GM06990 (cell line): ENCODE measurements around the gene ARL9.

Source experiments
- DNase-seq: peaks from one replicate; pipeline ENCODE4 v3.0.0-alpha.2; 2011; ENCODE audit not compliant: insufficient read length; ENCODE audit errors: extremely low read depth
- H3K27me3 ChIP-seq: replicated peaks from 2 replicates; pipeline ENCODE4 v1.6.0; 2011; ENCODE audit warnings: low read length; ENCODE audit not compliant: control insufficient read depth, insufficient read depth
- H3K36me3 ChIP-seq: 2 replicates; pipeline ENCODE4 v1.5.1; 2011; ENCODE audit warnings: low read length; ENCODE audit not compliant: control insufficient read depth, insufficient read depth
- H3K4me3 ChIP-seq: replicated peaks from 2 replicates; pipeline ENCODE4 v1.5.1; 2011; ENCODE audit warnings: low read depth, mild to moderate bottlenecking, control low read depth, low read length
- TF ChIP-seq, protein P1 (sequence below): IDR thresholded peaks from 2 replicates; pipeline ENCODE4 v1.5.1; 2011; ENCODE audit warnings: low read length, control low read depth, mild to moderate bottlenecking, inconsistent platforms; ENCODE audit not compliant: insufficient read depth, poor library complexity, severe bottlenecking

Gene ARL9, protein sequence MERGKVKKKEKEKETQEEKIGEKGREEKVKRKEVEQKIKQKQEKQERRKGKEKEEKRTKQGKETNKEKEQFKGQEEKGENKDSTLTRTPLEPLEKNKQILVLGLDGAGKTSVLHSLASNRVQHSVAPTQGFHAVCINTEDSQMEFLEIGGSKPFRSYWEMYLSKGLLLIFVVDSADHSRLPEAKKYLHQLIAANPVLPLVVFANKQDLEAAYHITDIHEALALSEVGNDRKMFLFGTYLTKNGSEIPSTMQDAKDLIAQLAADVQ

DNA sequence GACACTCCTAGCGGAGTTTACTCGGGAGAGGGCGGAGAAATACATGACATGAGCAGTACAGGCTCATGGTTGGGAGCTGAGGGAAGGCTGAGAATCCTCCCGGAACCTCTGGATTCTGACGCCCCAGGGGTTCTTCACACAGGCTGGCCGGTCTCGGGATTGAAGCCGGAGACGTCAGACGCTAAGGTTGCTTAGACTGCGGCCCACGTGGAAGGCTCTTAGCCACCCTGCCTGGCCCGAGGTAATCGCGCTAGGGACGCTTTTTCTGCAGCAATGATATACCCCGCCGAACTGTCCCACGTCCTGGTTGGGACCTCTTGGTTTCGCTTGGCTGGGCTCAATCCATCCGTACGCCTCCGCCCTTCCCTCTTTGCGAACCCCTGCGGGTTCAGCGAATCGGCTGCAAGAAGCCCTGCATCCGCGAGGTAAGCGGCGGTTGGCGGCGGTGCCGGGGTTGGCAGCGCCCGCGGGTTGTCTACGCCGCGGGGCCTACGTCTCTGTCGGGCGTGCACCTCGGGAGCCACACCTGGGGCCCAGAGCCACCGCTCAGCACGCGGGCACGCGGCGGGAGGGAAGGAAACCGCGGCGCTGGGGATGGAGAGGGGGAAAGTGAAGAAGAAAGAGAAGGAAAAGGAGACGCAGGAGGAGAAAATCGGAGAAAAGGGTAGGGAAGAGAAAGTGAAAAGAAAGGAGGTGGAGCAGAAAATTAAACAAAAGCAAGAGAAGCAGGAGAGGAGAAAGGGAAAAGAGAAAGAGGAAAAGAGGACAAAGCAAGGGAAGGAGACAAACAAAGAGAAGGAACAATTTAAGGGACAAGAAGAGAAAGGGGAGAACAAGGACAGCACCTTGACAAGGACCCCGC is at the start of gene ARL9:
ARL9 (plus strand) TSS at position 523 of the 862 bp plus-strand sequence; CDS start at position 595, 72 bp downstream.
- H3K27me3 ChIP-seq = no peaks in the 10 kb centered on the region
- TF ChIP-seq, protein P1, sequence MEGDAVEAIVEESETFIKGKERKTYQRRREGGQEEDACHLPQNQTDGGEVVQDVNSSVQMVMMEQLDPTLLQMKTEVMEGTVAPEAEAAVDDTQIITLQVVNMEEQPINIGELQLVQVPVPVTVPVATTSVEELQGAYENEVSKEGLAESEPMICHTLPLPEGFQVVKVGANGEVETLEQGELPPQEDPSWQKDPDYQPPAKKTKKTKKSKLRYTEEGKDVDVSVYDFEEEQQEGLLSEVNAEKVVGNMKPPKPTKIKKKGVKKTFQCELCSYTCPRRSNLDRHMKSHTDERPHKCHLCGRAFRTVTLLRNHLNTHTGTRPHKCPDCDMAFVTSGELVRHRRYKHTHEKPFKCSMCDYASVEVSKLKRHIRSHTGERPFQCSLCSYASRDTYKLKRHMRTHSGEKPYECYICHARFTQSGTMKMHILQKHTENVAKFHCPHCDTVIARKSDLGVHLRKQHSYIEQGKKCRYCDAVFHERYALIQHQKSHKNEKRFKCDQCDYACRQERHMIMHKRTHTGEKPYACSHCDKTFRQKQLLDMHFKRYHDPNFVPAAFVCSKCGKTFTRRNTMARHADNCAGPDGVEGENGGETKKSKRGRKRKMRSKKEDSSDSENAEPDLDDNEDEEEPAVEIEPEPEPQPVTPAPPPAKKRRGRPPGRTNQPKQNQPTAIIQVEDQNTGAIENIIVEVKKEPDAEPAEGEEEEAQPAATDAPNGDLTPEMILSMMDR = no peak
- DNase-seq = peak; percentile 52
- H3K36me3 ChIP-seq = no peaks in the 10 kb centered on the region
- H3K4me3 ChIP-seq = peak within 1 kb of the TSS; percentile 23

DNA sequence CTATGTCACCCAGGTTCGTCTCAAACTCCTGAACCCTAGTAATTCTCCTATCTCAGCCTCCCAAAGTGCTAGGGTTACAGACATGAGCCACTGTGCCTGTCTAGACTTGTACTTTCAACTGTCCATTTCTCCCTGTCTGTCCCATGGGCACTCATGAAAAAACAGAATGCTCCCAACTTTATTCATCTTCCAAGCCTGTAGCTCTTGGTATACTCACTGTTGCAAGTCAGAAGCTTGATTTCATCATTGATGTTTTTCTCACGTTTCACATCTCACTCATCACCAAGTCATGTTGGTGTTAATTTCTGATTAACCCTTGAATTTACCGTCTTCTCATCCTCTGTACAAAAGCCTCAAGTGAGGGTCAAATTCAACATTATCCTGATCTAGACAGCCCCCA is 45.5 kb upstream of the ARL9 start:
- no peak for DNase-seq
- TF ChIP-seq, protein P1 = no peak
- Histone ChIP-seq H3K4me3 (no peak overlapping the region), H3K36me3 (peaks cover 10% of the 10 kb centered on the region), H3K27me3 (no peaks in the 10 kb centered on the region)

DNA sequence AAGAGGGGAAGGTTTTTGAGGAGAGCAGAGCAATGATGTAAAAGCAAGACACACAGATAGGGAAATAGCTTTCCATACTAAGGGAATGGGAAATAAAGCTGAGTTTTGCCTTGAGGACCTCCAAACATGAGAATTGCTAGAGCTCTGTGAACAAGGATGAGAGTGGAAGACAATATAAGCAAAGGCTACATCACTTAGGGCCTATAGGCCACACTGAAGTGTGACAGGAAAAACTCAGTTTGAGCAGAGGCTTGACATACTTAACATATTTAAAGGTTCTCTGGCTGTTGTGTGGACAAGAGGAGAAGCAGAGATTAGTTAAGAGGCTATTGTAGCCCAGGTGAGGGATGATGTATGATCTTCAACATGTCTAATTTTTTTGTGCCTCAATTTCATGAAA is 43.4 kb upstream of the ARL9 start:
- Histone ChIP-seq H3K36me3 (peaks cover 6% of the 10 kb centered on the region), H3K27me3 (no peaks in the 10 kb centered on the region), H3K4me3 (no peak overlapping the region)
- TF ChIP-seq, protein P1 = no peak
- no peak for DNase-seq

DNA sequence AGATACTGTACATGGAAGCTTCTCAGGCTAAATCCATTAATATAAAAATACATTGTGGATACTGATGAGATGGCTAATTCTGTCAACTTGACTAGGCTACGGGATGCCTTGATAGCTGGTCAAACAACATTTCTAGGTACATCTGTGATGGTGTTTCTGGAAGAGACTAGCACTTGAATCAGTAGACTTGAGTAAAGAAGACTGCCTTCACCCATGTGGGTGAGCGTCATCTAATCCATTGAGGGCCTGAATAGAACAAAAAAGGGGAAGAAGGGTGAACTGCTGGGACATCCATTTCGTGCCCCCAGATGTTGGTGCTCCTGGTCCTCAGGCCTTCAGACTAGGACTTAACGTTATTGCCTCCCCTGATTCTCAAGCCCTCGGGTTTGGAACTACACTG is 41.9 kb upstream of the ARL9 start:
- no peak for DNase-seq
- H3K36me3 ChIP-seq = peaks cover 6% of the 10 kb centered on the region
- TF ChIP-seq, protein P1 = no peak
- H3K27me3 ChIP-seq = no peaks in the 10 kb centered on the region
- no peak overlapping the region for H3K4me3 ChIP-seq

DNA sequence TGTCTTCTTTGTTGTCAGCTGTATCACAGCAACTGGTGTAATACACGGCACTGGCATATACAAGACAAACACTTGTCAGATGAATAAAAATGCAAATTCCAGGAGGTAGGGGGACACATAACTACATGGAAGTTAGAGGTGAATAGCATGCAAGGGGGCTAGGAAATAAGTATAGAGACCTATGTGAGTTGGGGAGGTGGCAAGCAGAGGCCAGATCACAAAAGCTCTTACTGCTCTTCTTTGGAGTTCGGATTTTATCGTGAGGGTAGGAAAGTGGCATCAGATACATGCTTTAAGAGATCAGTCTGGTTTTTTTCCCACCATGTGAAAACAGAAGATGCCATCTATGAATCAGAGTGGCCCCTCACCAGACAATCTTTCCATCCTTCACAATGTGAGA is 41.0 kb upstream of the ARL9 start:
- no peak for DNase-seq
- TF ChIP-seq, protein P1 = no peak
- Histone ChIP-seq H3K4me3 (no peak overlapping the region), H3K27me3 (no peaks in the 10 kb centered on the region), H3K36me3 (peaks cover 6% of the 10 kb centered on the region)
